RPMI7951 (cell line): Measurements from ENCODE around the gene VWA8. TPM values are rescaled to one million over a fixed set of nuclear protein-coding genes. Genes with fewer than 3 reads are reported as not detected.
"Not testable (repeated sequence)": the region's sequence is repeated elsewhere in the genome, so short reads cannot be mapped to it uniquely, and the experiment has no call there.

ENCODE experiments used
- DNase-seq: peaks from one replicate; pipeline ENCODE4 v3.0.0-alpha.2; 2012; ENCODE audit warnings: low read depth
- total RNA-seq: library from RNA; depleted of rRNA; stranded (reverse); fragments of >200 nt; shearing (Covaris generic); gene quantifications from 2 replicates; pipeline ENCODE4 v1.2.3, GENCODE V29; 2014

The VWA8 gene
- total RNA-seq, 1 experiment from 2014 or later = 8.5 TPM

- DNase-seq = no peak
Measured at GRCh38 chr13:41588448-41588847, 372.5 kb downstream of the VWA8 start.

GRCh38 chr13:41587490-41587889 lies 373.4 kb downstream of the VWA8 start:
- no peak for DNase-seq

GRCh38 chr13:41586216-41586615 lies 374.7 kb downstream of the VWA8 start:
- DNase-seq = no peak

- DNase-seq = no peak
Measured at GRCh38 chr13:41582027-41582463, 378.9 kb downstream of the VWA8 start.

- DNase-seq = no peak
Measured at GRCh38 chr13:41580345-41580744, 380.6 kb downstream of the VWA8 start.

GRCh38 chr13:41579881-41580280 lies 381.0 kb downstream of the VWA8 start:
- no peak for DNase-seq

GRCh38 chr13:41579168-41579567 lies 381.7 kb downstream of the VWA8 start:
- no peak for DNase-seq

GRCh38 chr13:41578371-41578770 lies 382.5 kb downstream of the VWA8 start:
- no peak for DNase-seq

GRCh38 chr13:41577436-41577835 lies 383.5 kb downstream of the VWA8 start:
- DNase-seq = peak; percentile 54

- DNase-seq = not testable (repeated sequence)
Measured at GRCh38 chr13:41573640-41574039, 387.3 kb downstream of the VWA8 start.

GRCh38 chr13:41571817-41572340 lies 389.0 kb downstream of the VWA8 start:
- DNase-seq = not testable (repeated sequence)

- peak; percentile 46 for DNase-seq
Measured at GRCh38 chr13:41568972-41569351, 391.9 kb downstream of the VWA8 start.

- no peak for DNase-seq
Measured at GRCh38 chr13:41568143-41568971, 392.6 kb downstream of the VWA8 start.

GRCh38 chr13:41567363-41567762 lies 393.5 kb downstream of the VWA8 start:
- no peak for DNase-seq

GRCh38 chr13:41565846-41566245 lies 395.1 kb downstream of the VWA8 start:
- DNase-seq = no peak

GRCh38 chr13:41565216-41565615 lies 395.7 kb downstream of the VWA8 start:
- peak; percentile 85 for DNase-seq

GRCh38 chr13:41563984-41564365 lies 396.9 kb downstream of the VWA8 start:
- no peak for DNase-seq

GRCh38 chr13:41563341-41563983 lies 397.4 kb downstream of the VWA8 start:
- peak; percentile 86 for DNase-seq

- DNase-seq = peak; percentile 37
Measured at GRCh38 chr13:41562541-41563178, 398.2 kb downstream of the VWA8 start.

GRCh38 chr13:41562083-41562482 lies 398.8 kb downstream of the VWA8 start:
- DNase-seq = peak; percentile 88

- DNase-seq = no peak
Measured at GRCh38 chr13:41561170-41561569, 399.7 kb downstream of the VWA8 start.

- DNase-seq = no peak
Measured at GRCh38 chr13:41558781-41559560, 401.9 kb downstream of the VWA8 start.
